GM21423 (cell line): Measurements from ENCODE around the gene TEX10.

Source experiments
- ATAC-seq: cut with Tn5 transposase; IDR thresholded peaks from one replicate; pipeline ENCODE4 v1.9.1; 2021; ENCODE audit warnings: mild to moderate bottlenecking, moderate library complexity; ENCODE audit not compliant: unreplicated experiment

TEX10 gene

DNA sequence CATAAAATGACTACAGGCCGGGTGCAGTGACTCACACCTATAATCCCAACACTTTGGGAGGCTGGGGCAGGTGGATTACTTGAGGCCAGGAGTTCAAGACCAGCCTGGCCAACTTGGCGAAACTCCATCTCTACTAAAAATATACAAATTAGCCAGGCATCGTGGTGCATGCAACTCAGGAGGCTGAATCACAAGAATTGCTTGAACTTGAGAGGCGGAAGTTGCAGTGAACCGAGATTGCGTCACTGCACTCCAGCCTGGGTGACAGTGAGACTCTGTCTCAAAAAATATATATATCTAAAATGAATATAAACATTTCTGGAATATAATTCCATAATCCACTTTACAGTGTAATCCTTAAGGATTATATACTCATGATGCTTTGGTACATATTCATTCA is 66.5 kb downstream of the TEX10 start:
- no peak for ATAC-seq

DNA sequence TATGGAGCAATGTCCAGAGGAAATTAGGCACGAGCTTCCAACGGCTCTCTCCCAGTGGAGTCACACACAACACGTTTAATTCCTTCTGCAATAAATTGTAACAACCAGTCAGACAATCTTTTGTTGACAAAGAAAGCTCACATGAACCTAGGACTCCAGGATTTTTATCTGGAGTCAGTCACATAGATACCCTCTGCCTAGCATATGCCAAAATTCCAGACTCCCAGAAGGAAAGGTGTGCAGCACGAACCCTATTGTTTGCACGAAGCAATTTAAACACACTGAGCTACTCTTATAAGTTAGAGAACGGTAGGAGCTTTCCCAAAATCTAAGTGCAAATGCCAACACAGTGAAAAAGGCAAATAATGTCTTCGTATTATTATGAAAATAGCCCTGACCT is 67.1 kb downstream of the TEX10 start:
- ATAC-seq: no peak

DNA sequence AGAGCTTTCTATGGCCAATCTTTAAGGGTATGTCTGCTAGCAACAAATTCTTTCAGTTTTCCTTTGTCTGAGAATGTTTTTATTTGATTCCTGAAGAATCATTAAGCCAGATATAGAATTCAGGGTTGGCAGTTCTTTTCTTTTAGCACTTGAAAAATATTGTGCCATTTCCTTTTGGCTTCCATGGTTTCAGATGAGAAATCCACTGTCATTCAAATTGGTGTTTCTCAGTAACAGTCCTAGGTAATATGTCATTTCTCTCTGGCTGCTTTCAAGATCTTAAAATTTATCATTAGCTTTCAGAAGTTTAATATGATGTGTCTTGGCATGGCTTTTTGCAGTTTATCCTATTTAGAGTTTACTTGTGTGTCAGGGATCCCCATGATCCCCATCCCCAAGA is 67.7 kb downstream of the TEX10 start:
- no peak for ATAC-seq

DNA sequence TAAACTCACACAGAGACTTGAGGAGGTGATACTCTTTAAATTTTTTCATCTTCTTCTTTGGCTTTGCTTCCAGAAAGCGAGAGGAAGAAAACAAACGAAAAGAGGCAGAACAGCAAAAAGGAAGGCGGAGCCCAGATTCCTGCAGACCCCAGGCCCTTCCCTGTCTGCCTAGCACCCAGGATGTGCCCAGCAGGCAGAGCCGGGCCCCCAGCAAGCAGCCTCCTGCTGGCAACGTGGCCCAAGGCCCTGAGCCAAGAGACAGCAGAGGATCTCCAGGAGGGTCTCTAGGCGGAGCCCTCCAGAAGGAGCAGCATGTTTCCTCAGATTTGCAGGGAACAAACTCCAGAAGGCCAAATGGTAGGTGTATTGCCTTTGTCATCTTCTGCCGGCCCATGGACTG is 68.5 kb downstream of the TEX10 start:
- no peak for ATAC-seq

DNA sequence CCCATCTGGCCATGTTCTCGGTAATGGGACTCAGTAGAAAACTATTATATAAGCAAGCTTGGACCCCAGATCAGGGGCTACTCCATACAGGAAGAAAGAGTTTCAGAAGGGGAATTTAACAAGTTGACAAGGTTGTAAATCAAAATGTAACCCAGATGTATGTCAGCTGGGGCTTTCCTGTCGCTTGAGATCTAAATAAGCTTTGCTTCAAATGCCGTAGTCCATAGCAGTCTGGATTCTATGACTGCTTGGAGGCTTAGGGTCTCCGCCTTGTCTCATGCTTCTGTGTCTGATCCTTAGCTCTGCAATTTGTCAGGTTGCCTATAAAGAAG is 70.4 kb downstream of the TEX10 start:
- no peak for ATAC-seq

DNA sequence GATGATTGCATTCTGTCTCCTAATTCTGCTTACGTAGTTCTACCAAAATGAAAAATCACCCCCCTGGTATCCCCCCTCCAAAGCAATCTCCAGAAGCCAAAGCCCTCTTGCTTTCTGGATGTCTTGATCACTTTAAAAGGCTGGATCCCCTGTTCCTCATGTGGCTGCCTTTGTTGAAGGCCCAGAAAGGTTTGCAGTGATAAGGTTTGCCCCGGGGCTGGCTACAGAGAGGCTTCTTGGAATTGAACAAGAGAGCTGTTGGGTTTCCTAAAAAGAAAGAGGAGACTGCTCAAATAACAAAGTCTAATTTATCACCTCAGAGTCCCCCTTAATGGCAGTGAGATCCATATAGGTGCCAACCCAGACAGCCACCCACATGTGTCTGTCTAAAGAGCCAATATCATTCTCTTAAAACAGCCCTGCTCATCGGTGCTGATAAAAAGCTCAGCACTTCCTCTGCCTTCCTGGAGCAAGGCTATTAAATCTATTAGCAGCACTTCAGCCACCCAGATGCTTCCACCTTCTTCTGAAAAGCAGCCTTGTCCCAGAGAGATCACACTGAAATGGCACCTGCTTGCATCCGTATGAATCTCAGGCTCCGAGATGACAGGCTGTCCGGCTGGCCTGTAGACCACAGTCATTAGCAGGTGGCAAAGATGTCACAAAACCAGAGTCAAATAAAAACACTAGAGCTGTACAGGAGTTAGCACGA is 70.9 kb downstream of the TEX10 start:
- no peak for ATAC-seq

DNA sequence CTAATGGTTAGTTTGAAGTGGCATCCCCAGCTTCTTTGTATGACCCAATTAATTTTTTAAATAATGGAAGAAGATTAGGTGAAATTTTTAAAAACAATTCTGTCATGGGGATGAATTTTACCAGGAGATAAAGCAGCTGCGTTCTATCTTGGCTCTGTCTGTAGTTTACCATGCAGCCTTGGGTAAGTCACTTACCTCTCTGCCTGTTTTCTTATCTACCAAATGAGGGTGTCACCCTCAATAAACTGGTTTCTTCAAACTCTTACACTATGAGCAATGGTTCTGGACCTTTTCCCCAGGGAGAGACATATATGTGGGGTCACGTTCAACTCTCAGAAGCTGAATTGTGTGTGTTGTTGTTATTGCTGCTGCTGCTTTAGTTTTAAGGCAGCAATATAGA is 71.7 kb downstream of the TEX10 start:
- ATAC-seq: no peak

DNA sequence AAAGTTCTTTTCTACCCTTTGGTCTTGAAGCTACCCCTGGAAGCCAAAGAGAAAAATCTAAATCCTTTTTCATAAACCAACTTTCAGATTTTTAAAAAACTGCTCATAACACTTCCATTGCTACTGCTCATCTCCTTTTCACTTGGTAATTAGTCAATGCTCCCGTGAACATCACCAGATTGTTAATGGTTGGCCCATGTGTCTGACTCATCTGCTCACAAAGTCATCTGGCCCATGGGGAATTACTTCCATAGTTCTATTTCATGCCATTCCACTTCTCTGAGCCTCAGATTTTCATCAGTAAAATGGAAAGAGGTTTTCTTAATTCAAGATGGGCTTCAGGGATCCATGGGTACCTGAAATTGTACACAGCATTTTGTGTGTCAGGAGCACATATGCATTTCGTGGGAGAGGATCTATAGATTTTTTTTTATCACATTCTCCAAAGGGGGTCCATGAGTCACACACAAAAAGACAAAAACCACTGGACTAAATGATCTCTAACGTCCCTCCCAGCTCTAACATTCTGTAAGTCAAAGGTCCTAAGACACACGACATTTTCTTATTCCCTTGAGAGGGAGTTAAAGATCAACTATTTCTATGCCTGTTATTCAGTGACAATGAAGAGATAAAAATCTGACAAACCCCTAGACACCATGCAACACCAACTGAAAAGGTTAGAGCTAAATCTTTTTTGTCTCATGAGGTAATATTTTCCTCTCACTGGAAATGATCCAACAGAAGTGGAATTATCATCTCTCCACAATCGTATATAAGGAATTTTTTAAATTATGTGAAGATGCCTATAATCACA is 75.4 kb downstream of the TEX10 start:
- no peak for ATAC-seq

DNA sequence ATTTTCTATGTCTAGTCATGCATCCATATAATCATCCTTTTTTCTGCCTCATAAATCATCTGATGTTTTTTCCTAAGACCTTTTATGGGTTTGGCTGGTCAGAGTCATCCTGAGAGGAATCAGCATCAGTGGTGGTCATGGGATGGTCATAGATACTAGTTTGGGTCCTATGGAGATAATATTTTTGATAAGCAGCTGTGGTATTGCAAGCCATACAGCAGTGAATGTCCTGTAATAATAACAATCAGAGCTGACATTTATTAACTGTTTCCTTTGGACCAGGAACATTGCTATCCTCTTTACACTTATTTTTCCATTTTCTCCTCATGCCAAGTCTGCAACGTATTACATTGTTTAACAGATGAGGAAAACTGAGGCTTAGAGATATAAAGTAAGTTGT is 83.1 kb downstream of the TEX10 start:
- no peak for ATAC-seq

DNA sequence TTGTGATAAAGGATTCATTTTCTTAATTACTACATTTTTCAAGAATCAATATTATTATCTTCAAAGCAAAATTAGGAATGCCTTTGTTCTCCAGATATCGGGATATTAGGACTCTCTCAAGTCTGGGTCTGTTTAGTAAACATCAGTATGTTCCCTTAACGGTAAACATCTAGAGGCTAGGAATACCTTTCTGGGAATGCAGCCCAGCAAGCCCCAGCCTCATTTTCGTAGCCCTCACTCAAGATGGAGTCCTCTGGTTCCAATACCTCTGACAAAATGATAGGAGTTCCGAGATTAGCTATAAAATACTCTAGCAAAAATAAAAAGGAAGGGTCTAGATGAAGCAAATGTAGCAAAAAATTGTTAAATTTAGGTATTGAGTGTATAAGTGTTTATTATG is 84.5 kb downstream of the TEX10 start:
- no peak for ATAC-seq

DNA sequence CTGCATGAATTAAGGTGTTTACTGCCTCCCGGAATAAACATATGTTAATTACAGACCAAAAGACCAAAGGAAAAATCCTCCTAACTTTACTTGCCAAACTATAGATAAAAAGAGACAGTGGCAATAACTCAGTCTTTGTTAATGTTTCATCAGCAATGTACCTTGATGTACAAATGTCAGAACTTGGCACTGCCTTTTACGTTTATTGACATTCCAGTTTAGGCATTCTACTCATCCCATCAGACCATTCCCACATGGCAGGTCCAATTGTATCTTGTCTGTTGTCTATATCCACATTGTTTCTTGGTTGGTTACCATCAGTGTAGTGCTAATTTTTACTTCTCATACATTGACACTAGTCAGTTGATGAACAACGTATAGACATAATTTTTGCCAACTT is 85.5 kb downstream of the TEX10 start:
- no peak for ATAC-seq
